Left ventricle myocardium inferior (tissue), 1 donor: ENCODE measurements around the gene OR52R1. TPM values are rescaled to one million over a fixed set of nuclear protein-coding genes. Genes with fewer than 3 reads are reported as not detected.

ENCODE experiments used
- DNase-seq: peaks from one replicate; pipeline ENCODE4 v3.0.0-alpha.2; 2020
- H3K27ac ChIP-seq: fragments of 200-600 bp; replicated peaks from 2 replicates; pipeline ENCODE4 v1.8.0; 2021
- H3K27me3 ChIP-seq: fragments of 200-600 bp; 2 replicates; pipeline ENCODE4 v1.8.0; 2021; ENCODE audit warnings: low read depth
- H3K36me3 ChIP-seq: fragments of 200-600 bp; 2 replicates; pipeline ENCODE4 v1.8.0; 2021
- H3K4me1 ChIP-seq: fragments of 200-600 bp; 2 replicates; pipeline ENCODE4 v1.8.0; 2021
- H3K4me3 ChIP-seq: fragments of 200-600 bp; 2 replicates; pipeline ENCODE4 v1.8.0; 2021; ENCODE audit warnings: mild to moderate bottlenecking, moderate library complexity
- H3K9me3 ChIP-seq: fragments of 200-600 bp; replicated peaks from 2 replicates; pipeline ENCODE4 v1.8.0; 2021
- CTCF ChIP-seq: fragments of 200-600 bp; IDR thresholded peaks from 2 replicates; pipeline ENCODE4 v1.8.0; 2021; ENCODE audit warnings: antibody characterized with exemption, mild to moderate bottlenecking, borderline replicate concordance
- intact Hi-C: fragments of 100-400 bp; cut with micrococcal nuclease; formaldehyde crosslinking; loops from one replicate; pipeline ENCODE4 v1.11.0; 2022
- long read RNA-seq: library from polyadenylated mRNA; unstranded; transcript quantifications from one replicate; pipeline ENCODE4 v2.0.0, GENCODE V29; 2021
- total RNA-seq: library from RNA; stranded (reverse); fragmentation: NEBNext Ultra II Directional; extraction: Animal tissue kit (Norgen Biotek cat#: 25700); gene quantifications from one replicate; pipeline ENCODE4 v1.2.1, GENCODE V29; 2021
- donor health status: DM: no; HTN: yes; CAD: no; lungs with severe emphysema.

OR52R1 gene
- not detected for total RNA-seq
- long read RNA-seq, result 0 reads

GRCh38 chr11:4804280-4804679 is at the start of gene OR52R1:
OR52R1 (minus strand) TSS chr11:4804380; CDS start chr11:4804380, 0 bp downstream.
- no peak for TF ChIP-seq CTCF
- Histone ChIP-seq H3K36me3 (no peaks in the 10 kb centered on the region), H3K4me3 (no peak within 1 kb of the TSS), H3K4me1 (no peaks in the 10 kb centered on the region), H3K27me3 (no peaks in the 10 kb centered on the region), H3K9me3 (no peaks in the 10 kb centered on the region), H3K27ac (no peak within 1 kb of the TSS)
- DNase-seq, result no peak
- intact Hi-C loops, result no loop called here

GRCh38 chr11:4851033-4851432 is 46.9 kb upstream of the OR52R1 start:
- H3K27ac ChIP-seq, result no peak overlapping the region
- H3K9me3 ChIP-seq, result no peaks in the 10 kb centered on the region
- H3K4me1 ChIP-seq, result peaks cover 11% of the 10 kb centered on the region
- no peaks in the 10 kb centered on the region for H3K27me3 ChIP-seq
- no peak for TF ChIP-seq CTCF
- no peak overlapping the region for H3K4me3 ChIP-seq
- no peak for DNase-seq
- no peaks in the 10 kb centered on the region for H3K36me3 ChIP-seq
- intact Hi-C loops, result no loop called here

GRCh38 chr11:4848908-4849532 is 44.8 kb upstream of the OR52R1 start, which contains the start of gene OR51S1:
OR51S1 (minus strand) TSS chr11:4849208; CDS start chr11:4849208, 0 bp downstream.
- Histone ChIP-seq H3K27ac (no peak within 1 kb of the TSS), H3K27me3 (no peaks in the 10 kb centered on the region), H3K4me1 (peaks cover 11% of the 10 kb centered on the region), H3K9me3 (no peaks in the 10 kb centered on the region), H3K4me3 (no peak within 1 kb of the TSS), H3K36me3 (no peaks in the 10 kb centered on the region)
- TF ChIP-seq CTCF, result no peak
- intact Hi-C loops, result no loop called here
- DNase-seq, result no peak

GRCh38 chr11:4839851-4840549 is 35.8 kb upstream of the OR52R1 start:
- Histone ChIP-seq H3K27me3 (no peaks in the 10 kb centered on the region), H3K4me1 (peaks cover 4% of the 10 kb centered on the region), H3K4me3 (no peak overlapping the region), H3K36me3 (no peaks in the 10 kb centered on the region), H3K9me3 (no peaks in the 10 kb centered on the region), H3K27ac (no peak overlapping the region)
- TF ChIP-seq CTCF, result no peak
- intact Hi-C loops, result no loop called here
- DNase-seq, result no peak

- H3K27ac ChIP-seq, result no peak overlapping the region
- H3K4me3 ChIP-seq, result no peak overlapping the region
- no peak for TF ChIP-seq CTCF
- H3K4me1 ChIP-seq, result peaks cover 4% of the 10 kb centered on the region
- intact Hi-C loops, result no loop called here
- H3K36me3 ChIP-seq, result no peaks in the 10 kb centered on the region
- no peaks in the 10 kb centered on the region for H3K9me3 ChIP-seq
- no peak for DNase-seq
- H3K27me3 ChIP-seq, result no peaks in the 10 kb centered on the region
These were observed 26.7 kb upstream of the OR52R1 start for GRCh38 chr11:4830909-4831308.
